Muscle layer of colon (tissue), 2 donors: ENCODE results near the gene ADARB2.
"Not testable (repeated sequence)": the region's sequence is repeated elsewhere in the genome, so short reads cannot be mapped to it uniquely, and the experiment has no call there.

Source experiments
- H3K27ac ChIP-seq: one replicate; pipeline ENCODE4 v1.7.0; 2013; ENCODE audit warnings: low read depth, mild to moderate bottlenecking, low read length, moderate library complexity
- H3K27me3 ChIP-seq, 2 donors: one replicate each; pipeline ENCODE4 v1.7.0; 2013; ENCODE audit warnings: low read length in 2 of 2, mild to moderate bottlenecking in 2 of 2; ENCODE audit not compliant: insufficient read depth in 2 of 2, control insufficient read depth in 1 of 2
- H3K36me3 ChIP-seq: one replicate; pipeline ENCODE4 v1.7.0; 2013; ENCODE audit warnings: mild to moderate bottlenecking, low read length; ENCODE audit not compliant: insufficient read depth
- H3K4me1 ChIP-seq: one replicate; pipeline ENCODE4 v1.7.0; 2013; ENCODE audit warnings: mild to moderate bottlenecking, low read length; ENCODE audit not compliant: insufficient read depth
- H3K4me3 ChIP-seq, 2 donors: one replicate each; pipeline ENCODE4 v1.7.0; 2013; ENCODE audit warnings: low read length in 2 of 2, low read depth in 1 of 2, mild to moderate bottlenecking in 1 of 2, moderate library complexity in 1 of 2
- H3K9ac ChIP-seq: one replicate; pipeline ENCODE4 v1.7.0; 2013; ENCODE audit warnings: low read length
- H3K9me3 ChIP-seq: one replicate; pipeline ENCODE4 v1.7.0; 2013; ENCODE audit warnings: mild to moderate bottlenecking, low read length
- donor health status: abdominal sarcoma.
- donor health status: Adenocarcinoma of cecum.

Gene ADARB2

GRCh38 chr10:1548146-1548545 is 189.2 kb downstream of the ADARB2 start:
- Histone ChIP-seq H3K9ac (no peak overlapping the region), H3K9me3 (no peaks in the 10 kb centered on the region), H3K4me3 (no peak overlapping the region), H3K27me3 (no peaks in the 10 kb centered on the region), H3K4me1 (no peaks in the 10 kb centered on the region), H3K27ac (no peak overlapping the region), H3K36me3 (no peaks in the 10 kb centered on the region)

GRCh38 chr10:1546431-1547110 is 190.8 kb downstream of the ADARB2 start:
- no peaks in the 10 kb centered on the region for H3K36me3 ChIP-seq
- H3K27ac ChIP-seq = no peak overlapping the region
- no peak overlapping the region for H3K9ac ChIP-seq
- no peaks in the 10 kb centered on the region for H3K4me1 ChIP-seq
- H3K9me3 ChIP-seq = no peaks in the 10 kb centered on the region
- H3K4me3 ChIP-seq = no peak overlapping the region
- no peaks in the 10 kb centered on the region for H3K27me3 ChIP-seq

DNA sequence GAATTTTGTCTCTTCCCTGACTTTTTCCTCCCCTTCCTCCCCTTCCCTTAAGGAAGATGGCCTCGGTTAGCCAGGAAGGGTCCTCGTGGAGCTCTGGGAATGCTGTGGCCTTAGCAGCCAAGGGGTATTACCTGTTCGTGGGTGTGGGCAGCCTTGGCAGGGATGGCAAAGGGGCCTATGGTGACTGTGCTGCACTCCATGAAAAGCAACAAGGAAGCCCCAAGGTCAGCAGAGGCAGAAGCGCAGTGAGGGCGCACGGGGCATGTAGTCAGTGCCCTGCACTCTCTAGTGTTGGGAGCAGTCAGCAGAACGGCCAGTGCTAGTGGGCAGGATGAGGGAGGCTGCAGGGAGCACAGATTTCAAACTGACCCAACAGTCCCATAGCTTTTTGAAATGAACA is 191.8 kb downstream of the ADARB2 start:
- Histone ChIP-seq H3K9ac (no peak overlapping the region), H3K27ac (no peak overlapping the region), H3K4me3 (no peak overlapping the region), H3K27me3 (no peaks in the 10 kb centered on the region), H3K4me1 (no peaks in the 10 kb centered on the region), H3K9me3 (no peaks in the 10 kb centered on the region), H3K36me3 (no peaks in the 10 kb centered on the region)

DNA sequence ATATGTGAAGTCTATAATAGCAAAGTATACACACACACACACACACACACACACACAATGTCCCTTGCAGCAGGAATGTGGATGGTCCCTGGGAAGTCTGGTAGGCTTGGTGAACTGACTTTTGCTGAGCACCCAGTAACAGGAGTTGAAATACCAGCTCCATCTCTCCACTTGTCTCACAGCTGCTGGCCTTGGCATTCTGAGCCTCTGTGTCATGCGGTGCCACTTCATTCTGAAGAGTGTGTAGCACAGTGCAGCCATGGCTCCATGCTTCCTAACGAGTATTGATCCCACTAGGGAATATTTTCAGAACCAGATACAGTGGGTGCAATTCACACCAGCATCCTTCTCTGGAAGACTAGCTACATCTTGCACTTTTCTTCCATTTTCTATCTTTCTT is 192.4 kb downstream of the ADARB2 start:
- Histone ChIP-seq H3K36me3 (no peaks in the 10 kb centered on the region), H3K4me1 (no peaks in the 10 kb centered on the region), H3K27ac (no peak overlapping the region), H3K9me3 (no peaks in the 10 kb centered on the region), H3K27me3 (no peaks in the 10 kb centered on the region), H3K9ac (no peak overlapping the region), H3K4me3 (no peak overlapping the region)

GRCh38 chr10:1544209-1544673 is 193.1 kb downstream of the ADARB2 start:
- Histone ChIP-seq H3K4me3 (no peak overlapping the region), H3K36me3 (no peaks in the 10 kb centered on the region), H3K9me3 (no peaks in the 10 kb centered on the region), H3K27ac (no peak overlapping the region), H3K27me3 (no peaks in the 10 kb centered on the region), H3K9ac (no peak overlapping the region), H3K4me1 (no peaks in the 10 kb centered on the region)

DNA sequence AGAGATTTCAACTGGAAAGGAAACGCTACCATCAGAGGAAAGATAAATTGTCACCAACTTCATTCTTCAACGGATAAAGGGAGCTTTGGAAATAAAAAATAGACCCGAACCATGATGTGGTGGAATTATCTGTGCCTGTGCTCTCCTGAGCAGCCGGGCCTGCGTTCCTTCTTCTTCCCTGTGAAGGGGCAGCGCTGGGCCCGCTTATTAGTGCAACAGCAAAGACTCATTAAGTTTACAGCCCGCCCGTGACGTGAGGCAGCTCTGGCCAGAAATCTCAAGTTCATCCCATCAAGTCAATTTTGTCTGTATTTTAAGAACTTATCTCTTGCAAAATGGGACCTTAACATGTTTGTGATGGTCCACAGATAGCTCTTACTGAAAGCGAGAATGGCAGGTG is 193.7 kb downstream of the ADARB2 start:
- no peak overlapping the region for H3K9ac ChIP-seq
- no peaks in the 10 kb centered on the region for H3K36me3 ChIP-seq
- no peak overlapping the region for H3K27ac ChIP-seq
- H3K4me1 ChIP-seq = no peaks in the 10 kb centered on the region
- H3K27me3 ChIP-seq = no peaks in the 10 kb centered on the region
- H3K4me3 ChIP-seq = no peak overlapping the region
- no peaks in the 10 kb centered on the region for H3K9me3 ChIP-seq

- Histone ChIP-seq H3K4me1 (no peaks in the 10 kb centered on the region), H3K9me3 (no peaks in the 10 kb centered on the region), H3K36me3 (no peaks in the 10 kb centered on the region), H3K4me3 (no peak overlapping the region), H3K27ac (no peak overlapping the region), H3K27me3 (no peaks in the 10 kb centered on the region), H3K9ac (no peak overlapping the region)
These were observed 194.4 kb downstream of the ADARB2 start for GRCh38 chr10:1542941-1543340.

DNA sequence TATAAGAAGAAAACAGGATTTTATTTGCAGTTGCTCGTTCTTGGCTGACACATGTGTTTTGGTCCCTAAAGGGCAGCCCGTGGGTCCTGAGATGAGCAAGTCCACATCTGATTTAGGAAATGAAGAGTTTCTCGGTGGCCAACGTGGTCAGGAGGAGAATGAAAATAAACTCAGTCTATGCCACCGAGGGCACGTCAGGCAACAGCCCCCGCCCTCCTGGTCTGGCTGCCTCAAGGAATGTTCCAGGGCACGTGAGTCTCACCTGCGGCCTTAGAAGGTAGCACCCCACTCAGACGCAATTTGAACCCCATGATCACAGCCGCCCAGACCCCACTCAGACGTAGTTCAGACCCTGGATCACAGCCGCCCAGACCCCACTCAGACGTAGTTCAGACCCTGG is 197.2 kb downstream of the ADARB2 start:
- H3K4me1 ChIP-seq = no peaks in the 10 kb centered on the region

GRCh38 chr10:1539216-1539615 is 198.1 kb downstream of the ADARB2 start:
- H3K27me3 ChIP-seq = no peaks in the 10 kb centered on the region
- H3K27ac ChIP-seq = no peak overlapping the region
- no peaks in the 10 kb centered on the region for H3K36me3 ChIP-seq
- no peaks in the 10 kb centered on the region for H3K9me3 ChIP-seq
- no peak overlapping the region for H3K9ac ChIP-seq
- H3K4me3 ChIP-seq = no peak overlapping the region
- no peaks in the 10 kb centered on the region for H3K4me1 ChIP-seq

More for the DNA sequence above, 197.2 kb downstream of the ADARB2 start:
- Histone ChIP-seq H3K36me3 (no peaks in the 10 kb centered on the region), H3K9me3 (no peaks in the 10 kb centered on the region), H3K4me3 (no peak overlapping the region), H3K27me3 (no peaks in the 10 kb centered on the region), H3K27ac (no peak overlapping the region), H3K9ac (no peak overlapping the region)

GRCh38 chr10:1538531-1539061 is 198.7 kb downstream of the ADARB2 start:
- H3K36me3 ChIP-seq = no peaks in the 10 kb centered on the region
- H3K4me3 ChIP-seq = no peak overlapping the region
- H3K9ac ChIP-seq = no peak overlapping the region
- H3K27ac ChIP-seq = no peak overlapping the region
- H3K9me3 ChIP-seq = no peaks in the 10 kb centered on the region
- no peaks in the 10 kb centered on the region for H3K27me3 ChIP-seq
- H3K4me1 ChIP-seq = no peaks in the 10 kb centered on the region

- no peaks in the 10 kb centered on the region for H3K4me1 ChIP-seq
- no peaks in the 10 kb centered on the region for H3K36me3 ChIP-seq
- no peaks in the 10 kb centered on the region for H3K27me3 ChIP-seq
- H3K9ac ChIP-seq = no peak overlapping the region
- H3K9me3 ChIP-seq = no peaks in the 10 kb centered on the region
- H3K4me3 ChIP-seq = no peak overlapping the region
- H3K27ac ChIP-seq = no peak overlapping the region
These were observed 199.2 kb downstream of the ADARB2 start for GRCh38 chr10:1538121-1538520.

- not testable (repeated sequence) for H3K9me3 ChIP-seq, H3K4me1 ChIP-seq, H3K27me3 ChIP-seq, H3K27ac ChIP-seq, H3K9ac ChIP-seq, H3K36me3 ChIP-seq, H3K4me3 ChIP-seq
These were observed 199.9 kb downstream of the ADARB2 start for GRCh38 chr10:1537449-1537848.
